ENCODE data around the gene VAV2.

The VAV2 gene

DNA sequence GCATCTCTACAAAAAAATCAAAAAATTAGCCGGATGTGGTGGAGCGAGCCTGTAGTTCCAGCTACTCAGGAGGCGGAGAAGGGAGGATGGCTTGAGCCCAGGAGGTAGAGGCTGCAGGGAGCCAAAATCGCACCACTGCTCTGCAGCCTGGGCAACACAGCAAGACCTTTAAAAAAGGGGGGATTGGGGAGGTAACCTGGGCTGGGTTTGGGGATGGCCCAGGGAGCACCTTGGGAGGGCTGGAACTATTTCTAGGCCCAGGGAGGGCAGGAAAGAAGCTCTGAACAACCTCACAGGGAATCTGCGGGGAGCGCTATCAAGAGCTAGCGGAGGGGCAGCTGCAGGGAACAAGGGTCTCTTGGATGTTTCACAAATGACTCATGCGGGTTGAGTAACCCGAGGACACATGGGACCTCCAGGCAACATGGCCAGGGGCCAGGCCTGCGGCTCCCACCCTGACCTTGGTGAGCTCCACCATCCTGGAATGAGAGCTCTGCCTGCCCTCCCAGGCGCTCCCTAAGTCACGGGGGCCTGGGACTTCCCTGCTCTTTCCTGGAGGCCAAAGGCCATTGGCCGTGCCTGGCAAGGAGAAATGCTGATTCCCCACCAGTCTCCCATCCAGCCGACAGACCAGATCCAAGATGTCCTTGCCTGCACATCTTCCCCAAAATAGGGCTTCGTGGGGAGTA, 277.4 kb downstream of the VAV2 start:
- Histone ChIP-seq H3K79me2 (ENCODE audit: insufficient read depth, low read length) (no peaks in the 10 kb centered on the region), H2AFZ (ENCODE audit: low read depth, low read length, severe bottlenecking) (no peak overlapping the region), H3K4me3 (ENCODE audit: insufficient read depth, low read length, poor library complexity, severe bottlenecking) (no peak overlapping the region), H3K9me2 (replicated peaks; ENCODE audit: insufficient read depth, low read length) (no peaks in the 10 kb centered on the region), H3K9ac (ENCODE audit: low read length) (no peak overlapping the region), H3K27me3 (ENCODE audit: low read length) (no peaks in the 10 kb centered on the region), H4K20me1 (ENCODE audit: low read depth, low read length) (no peaks in the 10 kb centered on the region), H3K9me3 (ENCODE audit: insufficient read depth, low read length) (no peaks in the 10 kb centered on the region), H3K4me2 (ENCODE audit: low read depth, low read length, poor library complexity, severe bottlenecking) (no peak overlapping the region), H3K27ac (ENCODE audit: low read depth, low read length) (no peak overlapping the region), H3K36me3 (ENCODE audit: low read length) (no peaks in the 10 kb centered on the region), H3F3A (ENCODE audit: insufficient read depth) (no peaks in the 10 kb centered on the region)
- TF ChIP-seq, protein P1, sequence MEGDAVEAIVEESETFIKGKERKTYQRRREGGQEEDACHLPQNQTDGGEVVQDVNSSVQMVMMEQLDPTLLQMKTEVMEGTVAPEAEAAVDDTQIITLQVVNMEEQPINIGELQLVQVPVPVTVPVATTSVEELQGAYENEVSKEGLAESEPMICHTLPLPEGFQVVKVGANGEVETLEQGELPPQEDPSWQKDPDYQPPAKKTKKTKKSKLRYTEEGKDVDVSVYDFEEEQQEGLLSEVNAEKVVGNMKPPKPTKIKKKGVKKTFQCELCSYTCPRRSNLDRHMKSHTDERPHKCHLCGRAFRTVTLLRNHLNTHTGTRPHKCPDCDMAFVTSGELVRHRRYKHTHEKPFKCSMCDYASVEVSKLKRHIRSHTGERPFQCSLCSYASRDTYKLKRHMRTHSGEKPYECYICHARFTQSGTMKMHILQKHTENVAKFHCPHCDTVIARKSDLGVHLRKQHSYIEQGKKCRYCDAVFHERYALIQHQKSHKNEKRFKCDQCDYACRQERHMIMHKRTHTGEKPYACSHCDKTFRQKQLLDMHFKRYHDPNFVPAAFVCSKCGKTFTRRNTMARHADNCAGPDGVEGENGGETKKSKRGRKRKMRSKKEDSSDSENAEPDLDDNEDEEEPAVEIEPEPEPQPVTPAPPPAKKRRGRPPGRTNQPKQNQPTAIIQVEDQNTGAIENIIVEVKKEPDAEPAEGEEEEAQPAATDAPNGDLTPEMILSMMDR (IDR thresholded peaks at IDR 0.05; ENCODE audit: insufficient read depth, low read length, poor library complexity, severe bottlenecking) = no peak
- TF ChIP-seq EZH2phosphoT487 (conservative IDR thresholded peaks at IDR 0.05; ENCODE audit: low read length) = no peak

DNA sequence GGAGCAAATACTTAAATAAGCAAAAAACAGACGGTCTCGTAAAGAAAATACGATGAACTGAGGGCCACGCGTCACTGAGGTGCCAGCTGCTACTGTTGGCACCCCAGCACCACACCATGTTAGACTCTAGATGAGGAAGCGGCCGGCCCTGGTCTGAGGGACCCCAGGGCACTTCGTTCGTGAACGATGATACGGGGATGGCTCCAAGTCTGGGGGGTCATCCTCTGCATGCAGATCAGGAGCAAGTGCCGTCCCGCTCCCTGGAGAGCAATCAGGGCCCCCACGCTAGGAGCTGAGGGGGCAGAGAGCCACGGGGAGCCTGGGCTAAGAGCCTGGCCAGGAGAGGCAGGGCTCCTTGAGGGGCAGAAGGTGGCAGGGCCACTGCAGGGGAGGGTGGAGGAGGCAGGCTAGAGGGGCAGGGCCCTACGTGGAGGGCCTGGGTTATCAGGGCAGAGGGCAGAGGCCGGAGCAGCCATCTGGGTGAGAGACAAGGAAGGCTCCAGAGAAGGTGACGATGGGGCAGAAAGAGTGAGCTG, 278.1 kb downstream of the VAV2 start:
- no peak overlapping the region for H2AFZ ChIP-seq (ENCODE audit: low read depth, low read length, severe bottlenecking)
- no peaks in the 10 kb centered on the region for H3K9me2 ChIP-seq (replicated peaks; ENCODE audit: insufficient read depth, low read length)
- H3K27ac ChIP-seq (ENCODE audit: low read depth, low read length) = no peak overlapping the region
- H3K36me3 ChIP-seq (ENCODE audit: low read length) = no peaks in the 10 kb centered on the region
- no peak overlapping the region for H3K4me2 ChIP-seq (ENCODE audit: low read depth, low read length, poor library complexity, severe bottlenecking)
- no peaks in the 10 kb centered on the region for H3F3A ChIP-seq (ENCODE audit: insufficient read depth)
- no peak overlapping the region for H3K4me3 ChIP-seq (ENCODE audit: insufficient read depth, low read length, poor library complexity, severe bottlenecking)
- no peaks in the 10 kb centered on the region for H3K9me3 ChIP-seq (ENCODE audit: insufficient read depth, low read length)
- TF ChIP-seq EZH2phosphoT487 (conservative IDR thresholded peaks at IDR 0.05; ENCODE audit: low read length) = no peak
- TF ChIP-seq, protein P1 (IDR thresholded peaks at IDR 0.05; ENCODE audit: insufficient read depth, low read length, poor library complexity, severe bottlenecking) = no peak
- H3K27me3 ChIP-seq (ENCODE audit: low read length) = no peaks in the 10 kb centered on the region
- no peaks in the 10 kb centered on the region for H3K79me2 ChIP-seq (ENCODE audit: insufficient read depth, low read length)
- H4K20me1 ChIP-seq (ENCODE audit: low read depth, low read length) = no peaks in the 10 kb centered on the region
- H3K9ac ChIP-seq (ENCODE audit: low read length) = no peak overlapping the region

DNA sequence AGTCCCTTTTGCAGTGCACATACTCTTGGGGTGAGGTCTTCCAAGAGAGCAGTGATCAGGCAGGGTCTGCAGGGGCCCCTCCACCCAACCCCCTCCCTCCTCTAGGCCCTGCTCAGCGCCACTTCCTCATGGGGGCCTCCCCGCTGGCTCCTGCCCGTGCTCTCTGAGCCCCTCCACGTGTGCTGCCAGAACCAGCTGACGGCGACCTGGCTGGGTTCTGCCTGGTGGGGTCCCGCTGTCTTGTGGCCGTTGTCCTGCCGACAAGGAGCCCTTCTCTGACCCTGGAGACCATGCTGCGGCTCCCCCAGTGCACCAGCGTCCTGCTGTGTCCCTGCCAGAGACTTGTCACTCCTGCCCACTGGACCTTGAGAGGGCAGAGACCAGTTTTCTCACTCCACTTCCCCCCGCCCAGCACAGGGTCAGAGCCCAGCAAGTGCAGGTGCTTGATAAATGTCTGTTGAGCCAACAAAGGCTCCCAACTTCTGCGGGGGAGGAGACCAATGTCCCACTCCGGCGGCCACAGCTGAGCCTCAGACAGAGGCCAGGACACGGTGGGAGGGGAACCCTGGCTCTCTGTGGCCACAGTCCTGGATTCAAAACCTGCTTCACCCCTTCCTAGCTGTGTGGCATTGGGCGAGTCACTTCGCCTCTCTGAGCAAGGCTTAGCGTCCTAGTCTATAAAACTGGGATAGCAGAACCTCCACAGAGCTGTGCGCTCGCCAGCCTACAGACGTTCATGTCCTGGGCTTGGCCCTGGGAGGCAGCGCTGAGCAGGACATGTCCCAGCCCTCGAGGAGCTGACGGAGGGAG, 278.8 kb downstream of the VAV2 start:
- Histone ChIP-seq H3K36me3 (ENCODE audit: low read length) (no peaks in the 10 kb centered on the region), H3K27ac (ENCODE audit: low read depth, low read length) (no peak overlapping the region), H3K9me2 (replicated peaks; ENCODE audit: insufficient read depth, low read length) (no peaks in the 10 kb centered on the region), H3K9me3 (ENCODE audit: insufficient read depth, low read length) (no peaks in the 10 kb centered on the region), H3F3A (ENCODE audit: insufficient read depth) (no peaks in the 10 kb centered on the region), H3K4me2 (ENCODE audit: low read depth, low read length, poor library complexity, severe bottlenecking) (no peak overlapping the region), H3K9ac (ENCODE audit: low read length) (no peak overlapping the region), H3K79me2 (ENCODE audit: insufficient read depth, low read length) (no peaks in the 10 kb centered on the region), H4K20me1 (ENCODE audit: low read depth, low read length) (no peaks in the 10 kb centered on the region), H2AFZ (ENCODE audit: low read depth, low read length, severe bottlenecking) (no peak overlapping the region), H3K4me3 (ENCODE audit: insufficient read depth, low read length, poor library complexity, severe bottlenecking) (no peak overlapping the region), H3K27me3 (ENCODE audit: low read length) (no peaks in the 10 kb centered on the region)
- TF ChIP-seq, protein P1 (IDR thresholded peaks at IDR 0.05; ENCODE audit: insufficient read depth, low read length, poor library complexity, severe bottlenecking) = no peak
- TF ChIP-seq EZH2phosphoT487 (conservative IDR thresholded peaks at IDR 0.05; ENCODE audit: low read length) = no peak
